Measurements from ENCODE around the gene KCTD19.

KCTD19 gene

DNA sequence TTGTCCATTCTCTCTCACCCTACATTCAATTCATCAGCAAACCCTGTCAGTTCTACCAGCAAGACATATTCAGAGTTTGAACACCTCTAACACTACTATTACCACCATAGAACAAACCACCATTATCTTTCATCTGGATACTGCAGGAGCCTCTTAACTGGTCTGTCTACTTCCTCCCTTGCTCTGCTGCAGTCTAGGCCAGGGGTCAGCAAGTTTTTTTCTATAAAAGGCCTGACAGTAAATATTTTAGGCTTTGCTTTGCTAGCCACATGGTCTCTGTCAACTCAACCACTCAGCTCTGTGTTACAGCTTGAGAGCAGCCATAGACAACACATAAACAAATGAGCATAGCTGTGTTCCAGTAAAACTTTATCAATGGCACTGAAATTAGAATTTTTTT, 13.8 kb downstream of the KCTD19 start:
- DNase-seq = no peak

DNA sequence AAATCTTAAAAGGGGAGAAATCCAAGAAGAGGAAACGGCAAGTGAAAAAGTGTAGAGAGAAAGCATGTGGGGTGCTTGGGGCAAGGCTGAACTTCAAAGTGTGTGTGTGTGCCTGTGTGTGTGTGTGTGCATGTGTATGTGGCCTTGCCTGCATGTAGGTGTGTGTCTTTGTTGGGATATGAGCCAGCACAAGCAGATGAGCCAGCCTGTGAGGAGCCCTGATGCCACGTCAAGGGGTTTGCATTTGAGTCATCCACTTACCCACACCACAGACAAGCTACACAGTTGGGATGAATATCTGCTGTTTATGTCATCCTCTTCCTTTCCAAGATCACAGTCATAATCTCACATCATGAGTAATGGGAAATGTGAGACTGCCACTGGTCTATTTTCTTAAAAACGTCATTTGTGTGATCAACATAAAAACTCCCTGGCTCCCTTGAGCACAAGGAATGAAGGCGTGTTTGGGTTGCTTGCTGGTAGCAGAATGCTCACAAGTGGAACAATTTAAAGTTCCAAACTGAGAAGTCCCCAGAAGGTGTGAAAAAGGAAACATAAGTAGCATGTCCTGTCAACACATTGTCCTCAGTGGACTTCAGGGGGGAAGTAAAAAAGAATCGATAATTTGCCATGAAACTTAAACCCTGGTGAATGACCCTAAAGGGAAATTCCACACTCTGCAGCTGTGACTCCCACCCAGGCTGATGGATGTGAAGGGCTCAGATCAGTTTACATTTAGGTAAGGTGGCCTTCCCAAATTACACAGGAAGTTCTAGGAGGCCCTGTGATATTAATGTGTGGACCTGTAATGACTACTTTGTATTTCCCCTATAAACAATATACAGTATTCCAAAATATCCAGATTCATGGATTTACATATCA, 14.7 kb downstream of the KCTD19 start:
- peak; percentile 87 to 91 for DNase-seq

DNA sequence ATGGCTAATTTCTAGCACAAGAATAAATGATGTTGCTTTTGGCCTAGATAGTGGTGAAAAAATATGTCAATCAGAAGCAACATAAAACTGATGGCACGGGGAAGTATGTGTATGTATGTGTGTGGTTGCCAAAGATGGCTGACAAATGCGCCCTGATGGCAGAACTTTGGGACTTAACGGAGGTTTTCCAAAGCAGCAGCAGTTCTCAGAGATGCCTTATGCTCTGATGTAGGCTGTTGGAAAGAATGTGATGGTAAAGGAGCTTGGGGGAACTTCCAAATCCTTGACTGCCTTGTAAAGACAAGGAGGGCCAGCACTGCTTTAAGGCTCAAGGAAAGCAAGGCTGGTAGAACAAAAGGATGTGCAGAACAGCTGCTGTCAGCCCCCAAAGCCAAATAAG, 16.0 kb downstream of the KCTD19 start:
- DNase-seq = no peak

DNA sequence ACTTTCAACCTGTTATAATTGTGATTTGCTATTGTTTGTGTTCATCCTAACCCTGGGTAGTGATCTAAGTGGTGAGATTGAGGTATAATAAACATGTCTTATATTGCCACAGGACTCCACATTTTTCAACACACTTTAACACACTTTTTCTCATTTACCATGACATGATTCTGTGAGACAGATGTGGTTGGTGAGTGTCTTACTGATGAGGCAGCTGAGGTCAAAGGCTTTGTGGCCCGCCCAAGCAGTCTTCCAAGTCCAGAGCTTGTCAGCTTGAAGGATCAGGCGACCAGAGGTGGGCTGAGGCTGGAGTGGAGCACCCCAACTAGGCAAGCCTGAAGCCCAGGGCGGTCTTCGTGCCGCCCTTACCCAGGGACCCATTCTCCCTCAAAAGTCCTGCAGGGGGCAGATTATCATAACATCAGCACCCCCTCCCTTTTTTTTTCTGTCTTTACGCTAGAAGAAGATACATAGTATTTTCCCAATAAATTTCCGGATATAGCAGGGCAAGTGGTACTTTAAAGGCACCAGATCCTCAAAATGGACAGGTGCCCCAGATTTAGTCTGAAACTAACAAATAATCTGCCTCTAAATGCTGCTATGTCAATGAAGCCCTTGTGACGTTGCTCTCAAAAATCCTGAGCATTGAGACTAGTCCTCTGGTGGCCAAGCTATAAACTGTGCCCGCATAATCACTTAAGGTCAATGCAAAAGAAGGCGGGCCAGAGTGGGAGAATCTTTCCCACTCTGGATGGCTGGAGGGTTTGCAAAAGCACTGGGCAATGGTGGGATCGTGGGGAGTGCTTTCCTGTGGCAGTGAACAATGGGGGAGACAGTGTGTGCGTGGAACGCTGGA, 21.1 kb downstream of the KCTD19 start:
- DNase-seq = no peak

DNA sequence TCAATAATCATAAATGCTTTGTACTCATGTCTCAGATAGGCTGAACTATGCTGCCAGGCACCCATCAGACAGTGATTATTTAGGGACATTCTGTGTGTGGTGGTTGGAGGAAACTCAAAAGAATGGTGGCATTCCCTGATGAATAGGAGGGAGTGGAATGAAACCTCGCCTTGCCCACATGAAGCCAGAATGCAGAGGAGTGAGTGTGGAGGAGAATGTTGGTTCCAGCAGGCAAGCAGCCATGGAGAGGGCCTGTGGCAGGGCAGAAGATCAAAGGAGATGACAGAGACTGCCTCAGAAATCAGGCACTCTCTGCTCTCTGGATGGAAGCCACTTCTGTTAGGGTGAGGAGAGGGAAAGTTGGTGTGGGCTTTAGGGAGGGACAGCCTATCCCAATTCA, 22.5 kb downstream of the KCTD19 start:
- no peak for DNase-seq

DNA sequence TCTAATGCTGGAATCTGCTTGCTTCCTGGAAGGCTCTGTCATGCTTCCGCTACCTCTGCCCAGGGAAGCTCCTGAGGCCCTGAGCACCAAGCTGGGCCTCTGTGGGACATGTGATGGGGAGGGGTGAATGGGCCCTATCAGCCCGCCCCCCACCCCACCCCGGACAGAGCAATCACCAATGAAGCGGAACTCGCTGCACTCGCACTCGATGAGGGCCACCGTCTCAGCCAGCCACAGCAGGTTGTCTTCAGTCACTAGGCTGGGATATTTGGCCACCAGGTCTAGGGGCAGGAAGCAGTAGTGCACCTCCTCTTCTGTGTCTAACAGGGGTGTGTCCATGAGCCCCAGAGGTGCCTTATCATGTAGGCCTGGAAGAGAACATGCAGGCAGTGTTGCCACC, 23.6 kb downstream of the KCTD19 start:
- no peak for DNase-seq

DNA sequence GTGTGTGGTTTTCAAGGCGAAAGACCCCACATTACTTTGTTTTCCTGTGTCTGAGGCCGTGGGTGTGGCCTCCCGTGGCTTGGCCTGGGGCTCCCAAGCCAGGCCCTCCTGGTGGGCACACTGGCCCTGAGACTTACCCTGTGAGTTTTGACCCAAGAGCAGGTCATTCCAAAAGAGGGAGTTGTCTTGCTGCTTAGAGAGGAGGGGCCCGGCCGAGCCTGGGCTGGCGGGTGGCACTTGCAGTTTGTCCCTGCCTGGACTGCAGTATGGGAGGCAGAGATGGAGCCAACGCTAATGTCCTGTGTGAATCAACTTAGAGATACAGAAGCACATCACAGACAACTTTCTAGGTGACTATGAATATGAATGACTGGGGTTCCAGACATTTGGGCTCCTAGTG, 24.5 kb downstream of the KCTD19 start:
- DNase-seq = no peak

DNA sequence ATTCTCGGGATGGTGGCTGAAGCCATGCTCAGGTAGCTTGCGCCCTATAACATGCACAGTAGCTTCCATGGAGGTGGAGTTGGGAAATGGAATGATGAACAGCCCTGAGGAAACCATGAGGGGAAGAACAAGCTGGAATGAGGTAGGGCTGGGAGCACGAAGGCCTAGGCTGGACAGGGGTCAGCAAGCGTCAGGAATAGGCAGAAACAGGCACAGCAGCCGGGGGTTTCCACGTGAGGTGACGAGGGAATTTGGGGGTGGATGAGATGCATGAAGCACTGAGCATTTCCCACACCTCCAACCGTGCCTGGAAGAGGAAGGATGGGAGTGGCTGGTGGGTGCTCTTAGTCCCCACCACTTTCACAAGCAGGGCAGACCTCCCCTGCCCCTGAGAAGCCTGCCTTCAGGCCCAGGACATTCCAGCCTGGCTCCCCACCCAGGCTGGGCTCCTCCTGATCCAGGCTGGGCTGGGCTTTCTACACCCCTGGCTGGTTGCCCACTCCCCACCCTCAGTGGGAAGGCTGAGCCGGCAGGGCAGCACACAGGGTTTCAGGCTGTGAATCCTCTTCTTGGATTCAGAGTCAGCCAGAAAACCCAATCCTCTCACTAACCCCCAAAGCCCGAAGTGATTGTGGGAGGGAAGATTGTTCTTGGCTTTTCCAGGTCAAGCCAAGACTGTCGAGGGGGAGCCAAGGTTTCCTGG, 25.3 kb downstream of the KCTD19 start:
- DNase-seq = no peak

DNA sequence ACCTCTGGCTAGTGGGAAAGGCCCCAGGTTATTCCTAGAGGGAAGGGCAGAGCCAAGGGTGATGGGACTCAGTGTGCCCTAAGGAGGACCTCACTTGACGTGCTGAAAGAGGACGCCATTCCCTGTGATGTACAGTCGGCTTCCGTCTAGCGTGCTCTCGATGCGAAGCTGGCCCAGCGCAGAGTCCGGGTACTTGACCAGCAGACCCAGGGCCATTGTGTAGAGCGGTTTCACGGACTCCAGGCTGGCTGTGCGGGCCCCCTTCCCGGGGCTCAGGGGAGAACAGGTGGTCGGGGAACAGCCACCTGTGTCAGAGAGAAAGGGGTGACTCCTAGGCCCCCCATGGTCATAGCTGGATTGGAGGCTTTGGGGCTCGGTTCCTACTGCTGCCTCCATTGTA, 27.3 kb downstream of the KCTD19 start:
- no peak for DNase-seq

DNA sequence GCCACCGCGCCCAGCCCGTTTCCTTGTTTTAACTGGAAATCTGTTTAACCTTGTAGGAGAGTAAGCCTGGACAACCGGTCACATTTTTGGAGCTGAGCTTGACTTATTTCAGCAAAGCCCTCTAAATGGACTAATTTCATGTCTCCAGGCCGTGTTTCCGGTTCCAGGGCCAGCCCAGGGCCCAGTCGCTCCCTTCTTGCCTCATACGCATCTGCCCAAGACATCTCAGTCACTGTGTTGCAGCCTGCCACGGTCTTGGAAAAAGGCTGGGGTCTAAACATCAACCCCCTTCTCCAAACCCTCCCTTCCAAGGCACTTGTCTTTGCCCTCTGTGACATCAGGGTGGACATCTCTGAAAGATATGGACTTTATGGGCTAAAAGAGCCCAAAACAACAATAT, 28.3 kb downstream of the KCTD19 start:
- no peak for DNase-seq

DNA sequence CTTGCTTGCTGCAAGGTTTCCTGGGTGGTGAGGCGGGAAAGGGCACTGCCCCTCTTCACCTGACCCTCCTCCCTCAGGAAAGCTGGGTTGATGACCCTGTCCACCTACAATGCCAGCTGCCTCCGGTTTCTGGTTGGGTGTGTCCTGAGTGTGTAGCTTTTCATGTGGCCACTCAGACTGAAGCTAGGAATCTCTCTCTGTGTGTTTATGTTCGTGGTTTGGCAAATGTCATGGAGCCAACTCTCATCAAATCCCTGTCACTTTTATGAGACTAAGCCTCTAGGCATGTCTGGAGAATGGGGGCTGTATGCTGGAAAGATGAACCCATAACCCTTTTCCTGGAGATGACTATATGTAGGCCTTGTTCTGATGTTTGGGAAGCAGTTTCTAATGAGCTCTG, 30.1 kb downstream of the KCTD19 start:
- no peak for DNase-seq

DNA sequence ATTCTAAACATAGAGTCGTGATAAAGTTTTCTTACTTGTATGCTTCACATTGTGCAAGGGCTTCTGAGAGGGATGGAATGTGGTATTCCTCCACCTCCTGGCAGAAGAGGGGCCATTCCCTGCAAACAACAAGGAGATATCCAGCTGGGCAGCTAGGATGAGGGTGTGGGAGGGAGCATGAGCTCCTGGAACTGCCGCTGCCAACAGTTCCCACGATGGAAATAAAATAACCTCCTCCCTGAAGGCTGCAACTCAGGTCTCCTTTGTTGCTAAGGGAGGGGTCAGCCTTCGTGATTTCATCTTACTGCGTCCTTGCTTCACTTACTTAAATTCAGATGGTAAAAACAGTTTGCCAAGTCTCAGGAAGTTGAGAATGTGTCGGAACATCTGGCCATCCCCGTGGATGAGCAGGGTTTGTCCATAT, 31.6 kb downstream of the KCTD19 start:
- DNase-seq = no peak

DNA sequence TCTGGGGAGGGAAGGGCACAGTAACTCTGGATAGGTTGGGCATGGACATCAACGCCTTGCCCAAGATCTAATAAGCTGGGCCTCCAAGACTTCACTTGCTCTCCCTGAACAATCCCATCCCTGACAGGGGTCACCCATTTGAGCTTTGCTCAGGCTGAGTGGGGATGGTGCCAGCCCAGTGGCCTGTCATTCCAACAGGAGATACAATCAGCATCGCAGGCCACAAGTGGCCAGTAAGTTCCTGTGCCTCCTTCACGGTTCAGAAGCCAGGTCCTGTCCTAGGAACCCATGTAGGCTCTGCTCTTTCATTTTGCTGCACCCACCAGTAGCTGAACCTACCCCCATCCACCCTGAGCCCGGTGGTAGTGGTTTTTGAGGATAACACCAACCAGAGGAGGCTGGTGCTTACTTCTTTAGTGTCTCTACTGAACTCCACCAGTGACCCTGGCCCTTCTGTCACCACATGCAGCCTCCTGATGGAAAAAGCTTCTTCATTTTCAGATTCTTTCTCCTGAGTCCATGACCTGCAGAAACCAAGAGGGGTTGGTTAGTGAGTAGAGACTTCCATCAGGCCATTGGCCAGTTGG, 32.3 kb downstream of the KCTD19 start:
- DNase-seq = no peak

DNA sequence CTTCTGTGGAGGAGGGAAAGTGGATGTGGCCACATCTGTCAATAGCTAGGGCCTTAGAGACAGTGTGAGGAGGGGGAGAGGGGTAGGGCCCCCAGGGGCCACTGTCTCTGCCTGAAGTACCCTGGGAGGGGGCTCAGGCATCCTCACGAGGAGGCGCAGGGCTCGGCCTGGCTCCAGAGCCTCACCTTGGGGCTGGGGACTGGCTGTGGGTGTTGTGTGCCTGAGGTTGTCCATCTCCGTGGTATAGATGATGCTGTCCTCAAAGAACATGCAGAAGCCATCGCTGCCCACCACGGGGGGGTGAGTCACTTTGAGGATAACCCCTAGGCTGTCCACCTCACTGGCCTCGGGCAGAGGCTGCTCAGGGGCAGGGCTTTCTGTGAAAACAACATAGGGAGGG, 35.1 kb downstream of the KCTD19 start:
- DNase-seq = no peak

DNA sequence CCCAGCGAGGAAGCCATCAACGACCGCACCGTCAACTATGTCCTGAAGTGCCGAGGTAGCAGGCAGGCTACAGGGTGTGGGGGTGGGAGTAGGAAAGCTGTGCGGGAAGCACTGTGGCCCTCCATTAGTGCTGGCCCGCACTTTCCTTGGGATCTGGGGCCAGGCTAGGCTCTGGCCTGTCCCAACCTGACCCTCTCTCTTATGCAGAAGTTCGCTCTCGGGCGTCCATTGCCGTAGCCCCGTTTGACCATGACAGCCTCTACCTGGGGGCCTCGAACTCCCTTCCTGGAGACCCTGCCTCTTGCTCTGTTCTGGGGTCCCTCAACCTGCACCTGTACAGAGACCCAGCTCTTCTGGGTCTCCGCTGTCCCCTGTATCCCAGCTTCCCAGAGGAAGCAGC, 38.6 kb downstream of the KCTD19 start:
- DNase-seq = no peak

DNA sequence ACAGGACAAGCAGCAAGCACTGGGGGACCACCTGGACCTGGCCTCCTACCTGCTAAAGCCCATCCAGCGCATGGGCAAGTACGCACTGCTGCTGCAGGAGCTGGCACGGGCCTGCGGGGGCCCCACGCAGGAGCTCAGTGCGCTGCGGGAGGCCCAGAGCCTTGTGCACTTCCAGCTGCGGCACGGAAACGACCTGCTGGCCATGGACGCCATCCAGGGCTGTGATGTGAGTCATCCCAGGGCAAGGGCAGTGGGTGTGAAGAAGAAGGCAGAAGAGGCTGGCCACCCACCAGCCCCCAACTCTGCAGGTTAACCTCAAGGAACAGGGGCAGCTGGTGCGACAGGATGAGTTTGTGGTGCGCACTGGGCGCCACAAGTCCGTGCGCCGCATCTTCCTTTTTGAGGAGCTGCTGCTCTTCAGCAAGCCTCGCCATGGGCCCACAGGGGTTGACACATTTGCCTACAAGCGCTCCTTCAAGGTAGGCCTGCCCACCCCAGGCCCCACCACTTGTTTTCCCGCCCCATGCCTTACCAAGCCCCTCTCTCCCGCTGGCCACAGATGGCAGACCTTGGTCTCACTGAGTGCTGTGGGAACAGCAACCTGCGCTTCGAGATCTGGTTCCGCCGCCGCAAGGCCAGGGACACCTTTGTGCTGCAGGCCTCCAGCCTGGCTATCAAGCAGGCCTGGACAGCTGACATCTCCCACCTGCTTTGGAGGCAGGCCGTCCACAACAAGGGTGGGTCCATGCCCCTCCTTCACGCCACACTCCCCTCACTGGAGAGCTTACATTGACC, 39.9 kb downstream of the KCTD19 start:
- no peak for DNase-seq

DNA sequence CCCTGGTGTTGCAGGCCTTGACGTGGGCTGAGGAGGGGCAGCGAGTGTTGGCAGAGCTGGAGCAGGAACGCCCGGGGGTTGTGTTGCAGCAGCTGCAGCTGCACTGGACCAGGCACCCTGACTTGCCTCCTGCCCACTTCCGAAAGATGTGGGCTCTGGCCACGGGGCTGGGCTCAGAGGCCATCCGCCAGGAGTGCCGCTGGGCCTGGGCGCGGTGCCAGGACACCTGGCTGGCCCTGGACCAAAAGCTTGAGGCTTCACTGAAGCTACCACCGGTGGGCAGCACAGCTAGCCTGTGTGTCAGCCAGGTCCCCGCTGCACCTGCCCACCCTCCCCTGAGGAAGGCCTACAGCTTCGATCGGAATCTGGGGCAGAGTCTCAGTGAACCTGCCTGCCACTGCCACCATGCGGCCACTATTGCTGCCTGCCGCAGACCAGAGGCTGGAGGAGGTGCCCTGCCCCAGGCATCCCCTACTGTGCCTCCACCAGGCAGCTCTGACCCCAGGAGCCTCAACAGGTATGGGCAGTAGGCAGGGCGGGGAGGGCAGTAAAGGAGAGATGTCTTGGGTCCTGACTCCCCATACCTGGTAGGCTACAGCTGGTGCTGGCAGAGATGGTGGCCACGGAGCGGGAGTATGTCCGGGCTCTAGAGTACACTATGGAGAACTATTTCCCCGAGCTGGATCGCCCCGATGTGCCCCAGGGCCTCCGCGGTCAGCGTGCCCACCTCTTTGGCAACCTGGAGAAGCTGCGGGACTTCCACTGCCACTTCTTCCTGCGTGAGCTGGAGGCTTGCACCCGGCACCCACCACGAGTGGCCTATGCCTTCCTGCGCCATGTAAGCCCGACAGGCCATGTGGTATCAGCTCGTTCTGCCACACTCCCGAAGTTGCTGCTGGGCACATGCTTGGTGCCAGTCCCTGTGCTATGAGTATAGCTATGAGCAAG, 41.6 kb downstream of the KCTD19 start:
- no peak for DNase-seq

DNA sequence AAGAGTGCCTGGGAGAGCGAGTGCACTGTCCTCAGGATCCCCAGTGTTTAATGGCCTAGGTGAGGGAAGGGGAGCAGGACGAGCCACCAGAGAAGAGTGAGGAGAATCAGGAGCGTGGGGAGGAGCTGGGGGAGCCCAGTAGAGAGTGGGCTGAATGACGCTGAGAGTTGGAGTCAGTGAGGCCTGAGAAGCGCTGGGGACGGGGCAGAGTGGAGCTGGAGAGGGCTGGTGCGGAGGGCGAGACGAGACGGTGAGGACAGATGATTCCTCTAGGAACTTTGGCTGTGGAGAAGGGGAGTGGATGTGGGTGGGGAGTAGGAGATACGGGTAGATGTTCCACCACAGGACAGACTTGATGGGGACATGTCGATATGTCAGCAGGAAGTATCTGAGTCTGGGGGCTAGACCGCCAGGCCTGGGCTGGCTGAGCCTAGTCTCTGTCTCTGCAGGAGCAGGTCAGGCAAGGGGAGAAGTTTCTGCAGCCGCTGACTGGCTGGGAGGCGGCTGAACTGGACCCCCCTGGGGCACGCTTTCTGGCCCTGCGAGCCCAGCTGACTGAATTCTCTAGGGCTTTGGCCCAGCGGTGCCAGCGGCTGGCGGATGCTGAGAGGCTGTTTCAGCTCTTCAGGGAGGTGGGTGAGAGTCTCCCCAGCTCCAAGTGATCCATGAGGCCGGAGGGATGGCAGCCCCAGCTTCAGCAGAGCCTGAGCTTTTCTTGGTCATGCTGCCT, 42.5 kb downstream of the KCTD19 start:
- no peak for DNase-seq

DNA sequence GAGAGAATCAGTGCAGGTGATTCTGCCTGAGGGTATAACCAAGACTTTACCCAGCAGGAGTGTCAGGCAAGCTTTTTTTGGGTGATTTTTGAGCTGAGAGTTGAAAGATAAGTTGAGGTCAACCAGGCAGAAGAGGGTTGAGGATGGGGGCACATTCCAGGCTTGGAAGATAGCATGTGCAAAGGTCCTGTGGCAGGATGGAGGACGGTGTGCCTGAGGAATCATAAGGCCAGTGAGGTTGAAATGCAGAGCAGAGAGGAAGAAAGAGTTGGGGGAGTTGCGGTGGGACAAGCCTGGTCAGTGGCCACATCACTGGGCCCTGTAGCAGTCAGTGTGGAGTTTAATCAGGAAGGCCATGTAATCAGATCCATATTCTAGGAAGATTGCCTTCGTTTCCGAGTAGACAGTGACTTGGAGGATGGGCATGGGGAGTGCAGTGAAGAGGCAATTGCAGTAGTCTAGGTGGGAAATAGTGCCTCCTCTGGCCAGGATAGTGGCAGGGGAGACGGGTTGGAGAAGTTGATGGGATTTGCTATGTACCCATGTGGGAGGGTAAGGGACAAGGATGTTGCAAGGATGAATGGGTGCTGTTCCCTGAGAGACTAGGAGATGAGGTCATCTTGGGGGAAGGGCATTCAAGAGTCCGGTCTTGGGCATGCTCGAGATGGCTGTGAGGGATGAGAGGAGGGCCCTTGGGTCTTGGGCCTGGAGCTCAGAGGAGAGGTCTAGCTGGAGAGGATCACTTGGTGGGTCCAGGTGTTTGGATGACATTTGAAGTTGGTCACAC, 43.3 kb downstream of the KCTD19 start:
- no peak for DNase-seq

DNA sequence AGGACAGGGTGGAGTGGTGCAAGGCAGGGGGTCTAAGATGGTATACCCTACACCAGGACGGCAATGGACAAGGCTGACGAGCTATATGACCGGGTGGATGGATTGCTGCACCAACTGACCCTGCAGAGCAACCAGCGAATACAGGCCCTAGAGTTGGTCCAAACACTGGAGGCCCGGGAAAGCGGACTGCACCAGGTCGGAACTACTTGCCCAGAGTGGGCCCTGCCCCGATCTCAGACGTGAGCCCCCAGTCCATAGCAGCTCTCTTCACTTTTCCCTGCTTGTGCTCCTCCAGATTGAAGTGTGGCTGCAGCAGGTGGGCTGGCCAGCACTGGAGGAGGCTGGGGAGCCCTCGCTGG, 44.1 kb downstream of the KCTD19 start:
- DNase-seq = no peak

All from activated CD4-positive, alpha-beta T cell treated with anti-CD3 and anti-CD28 coated beads, Interleukin-2, amount 50 U/mL, for 48 hours (primary cell).